Stimulated activated CD4-positive, alpha-beta T cell treated with anti-CD3 and anti-CD28 coated beads, TNF-alpha, amount 100 ng/mL, for 48 hours (primary cell): ENCODE results near the gene NFRKB.

Experiments
- DNase-seq, 3 donors: peaks; one replicate each; pipeline ENCODE4 v3.0.0-alpha.2; 2020; ENCODE audit warnings: low read depth in 3 of 3

NFRKB gene

GRCh38 chr11:129895126-129896041 lies at the start of gene NFRKB:
TSS of gene NFRKB (minus strand) at chr11:129895578. CDS start at chr11:129892849, 2,729 bp downstream.
- peak; percentile 71 to 87 (median 76) for DNase-seq

DNA sequence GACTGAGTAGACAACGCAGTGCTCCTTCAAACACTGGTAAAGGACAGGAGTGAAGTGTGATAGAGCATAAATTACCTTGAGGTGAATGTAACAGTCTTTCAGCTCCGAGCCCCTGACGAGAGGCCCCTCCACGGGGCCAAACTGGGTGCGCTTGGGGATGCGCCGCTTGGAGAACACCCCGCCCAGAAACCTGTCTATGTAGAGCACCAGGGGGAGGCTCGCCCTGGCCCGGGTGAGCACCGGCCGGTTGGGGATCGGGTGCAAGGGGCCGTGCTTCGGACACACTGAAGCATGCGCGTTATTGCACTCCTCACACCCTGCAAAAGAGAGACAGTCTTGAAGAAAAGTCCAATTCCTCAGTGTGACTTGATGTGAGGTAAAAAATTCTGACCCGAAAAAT lies 49.3 kb upstream of the NFRKB start:
- no peak for DNase-seq

GRCh38 chr11:129943036-129943435 lies 47.7 kb upstream of the NFRKB start:
- DNase-seq = no peak

- DNase-seq = no peak
These were observed 44.1 kb upstream of the NFRKB start for GRCh38 chr11:129939510-129939909.

DNA sequence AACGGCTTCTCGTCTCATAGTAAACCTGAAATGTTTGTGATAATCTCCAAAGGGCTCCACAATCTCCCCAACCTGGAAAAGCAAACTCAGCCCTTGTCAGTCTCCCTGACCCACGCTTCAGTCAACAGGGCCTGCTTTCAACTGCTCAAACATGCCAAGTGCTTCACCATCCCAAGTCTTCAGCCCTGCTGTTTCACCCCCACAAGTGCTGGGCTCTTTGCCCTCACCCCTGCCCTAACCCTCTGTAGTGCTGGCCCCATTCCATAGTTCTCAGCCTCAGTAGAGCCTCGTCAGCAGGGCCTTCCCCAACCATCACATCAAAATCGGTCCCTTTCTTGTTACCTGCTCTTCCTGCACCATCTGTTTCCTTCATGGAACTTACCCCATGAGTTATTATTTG lies 43.4 kb upstream of the NFRKB start:
- DNase-seq = no peak

GRCh38 chr11:129937592-129938238 lies 42.3 kb upstream of the NFRKB start:
- DNase-seq = no peak

DNA sequence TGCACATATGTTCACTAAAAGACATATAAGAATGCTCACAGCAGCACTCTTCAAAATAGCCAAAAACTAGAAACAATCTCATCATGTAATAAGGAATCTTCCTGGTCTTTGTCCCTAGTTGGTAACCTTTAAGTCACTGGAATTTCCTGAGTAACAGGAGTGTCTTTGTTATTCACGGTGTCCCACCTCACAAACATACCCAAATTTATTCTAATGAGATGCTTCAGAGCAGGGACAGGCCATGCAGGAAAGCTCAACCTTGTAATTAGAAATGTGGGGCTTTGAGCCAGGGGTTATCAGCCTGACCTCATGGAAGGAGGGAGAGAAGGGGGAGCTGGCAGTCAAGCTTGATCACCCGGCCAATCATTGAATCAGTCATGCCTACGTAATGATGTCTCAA lies 40.3 kb upstream of the NFRKB start:
- DNase-seq = no peak

GRCh38 chr11:129933891-129934290 lies 38.5 kb upstream of the NFRKB start:
- no peak for DNase-seq

DNA sequence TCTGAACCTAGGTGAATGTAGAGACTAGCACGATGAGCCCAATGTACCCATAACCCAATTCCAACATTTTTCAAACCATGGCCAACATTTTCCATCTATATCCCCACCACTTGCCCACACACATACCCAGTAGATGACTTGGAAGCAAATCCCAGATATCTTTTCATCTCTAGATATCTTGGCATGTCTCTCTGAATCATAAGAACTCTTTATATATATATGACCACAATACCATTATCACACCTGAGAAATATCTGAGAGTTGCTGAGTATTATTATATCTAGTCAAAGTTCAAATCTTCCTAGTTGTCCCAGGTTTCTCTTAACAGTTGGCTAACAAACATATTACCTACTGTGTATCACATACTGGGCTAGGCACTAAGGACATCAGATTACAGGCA lies 37.9 kb upstream of the NFRKB start:
- DNase-seq = no peak

- no peak for DNase-seq
These were observed 37.1 kb upstream of the NFRKB start for GRCh38 chr11:129932381-129933067.

- no peak for DNase-seq
These were observed 35.4 kb upstream of the NFRKB start for GRCh38 chr11:129930743-129931142.

DNA sequence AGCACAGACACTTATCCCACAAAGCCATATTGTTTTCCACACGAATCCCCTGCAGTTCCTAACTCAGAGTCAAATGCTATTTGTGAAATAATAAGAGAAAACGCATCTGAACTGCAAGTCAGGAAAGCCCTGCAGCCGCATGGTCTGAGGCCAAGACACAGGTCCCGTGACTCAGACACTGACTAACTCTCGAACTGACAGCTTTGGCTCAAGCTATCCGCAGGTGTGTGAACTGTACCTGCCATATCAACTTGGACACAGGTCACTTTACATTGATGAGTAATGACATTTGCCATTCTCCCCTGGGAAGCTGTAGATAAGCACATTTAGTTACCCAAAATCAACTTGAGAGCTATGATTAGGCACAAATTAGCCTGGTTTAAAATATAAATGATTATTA lies 34.9 kb upstream of the NFRKB start:
- DNase-seq = no peak

GRCh38 chr11:129929721-129930120 lies 34.3 kb upstream of the NFRKB start:
- no peak for DNase-seq

- DNase-seq = no peak
These were observed 33.7 kb upstream of the NFRKB start for GRCh38 chr11:129928923-129929692.

GRCh38 chr11:129922674-129923073 lies 27.3 kb upstream of the NFRKB start:
- DNase-seq = no peak

DNA sequence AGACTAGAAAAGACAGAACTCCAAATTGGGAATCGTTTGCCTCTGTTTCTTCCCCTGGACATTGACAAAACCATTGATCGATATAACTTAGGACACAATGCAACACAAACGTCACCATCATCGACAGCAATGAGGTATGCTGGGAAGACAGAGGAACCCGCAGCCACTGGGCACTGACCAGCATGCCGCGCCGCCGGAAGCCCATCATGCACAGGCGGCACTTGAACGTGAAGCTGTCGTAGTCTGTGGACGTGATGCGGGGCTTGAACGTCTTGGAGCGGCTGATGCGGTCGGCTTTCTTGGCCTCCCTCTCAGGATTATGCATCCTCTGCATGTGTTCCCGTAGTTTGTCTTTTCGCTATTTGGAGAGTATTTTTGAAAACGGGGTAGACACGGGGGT lies 23.0 kb upstream of the NFRKB start:
- no peak for DNase-seq

DNA sequence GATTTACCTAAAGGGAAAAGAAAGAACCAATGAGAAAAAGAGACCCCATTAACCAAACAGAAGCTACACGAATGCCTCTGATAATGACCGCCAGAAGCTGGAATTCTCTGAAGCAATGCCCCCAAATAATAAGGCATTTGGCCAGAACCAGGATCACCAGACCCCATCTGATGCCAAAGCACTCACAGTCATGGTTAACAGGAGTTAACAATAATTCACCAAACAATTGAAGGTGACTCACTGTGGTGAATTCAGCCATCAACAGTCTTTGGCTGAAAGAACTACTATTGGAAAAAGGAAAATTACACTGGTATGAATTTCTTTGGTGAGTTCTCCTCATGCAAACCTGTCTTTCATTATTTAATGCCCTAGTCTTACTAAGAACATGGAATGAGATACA lies 21.9 kb upstream of the NFRKB start:
- DNase-seq = no peak

DNA sequence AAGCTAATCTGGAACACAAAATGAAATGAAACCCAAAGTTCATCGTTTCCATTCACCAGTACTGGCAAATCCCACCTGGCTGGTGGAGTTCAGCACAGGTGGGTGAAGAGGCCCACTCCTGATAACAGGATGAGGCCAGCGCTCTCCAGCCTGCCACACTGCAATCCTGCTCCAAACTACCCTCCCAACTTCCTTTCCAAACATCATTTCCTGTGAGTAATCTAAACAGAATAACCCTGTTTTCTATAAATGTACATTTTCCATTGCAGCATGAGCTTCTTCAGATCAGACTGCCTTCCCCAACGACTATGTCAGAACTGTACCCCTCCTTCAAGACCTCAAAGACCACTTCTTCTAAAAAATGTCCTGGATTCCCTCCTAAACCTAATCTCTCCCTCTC lies 15.9 kb upstream of the NFRKB start:
- no peak for DNase-seq

GRCh38 chr11:129910360-129910759 lies 15.0 kb upstream of the NFRKB start:
- no peak for DNase-seq

DNA sequence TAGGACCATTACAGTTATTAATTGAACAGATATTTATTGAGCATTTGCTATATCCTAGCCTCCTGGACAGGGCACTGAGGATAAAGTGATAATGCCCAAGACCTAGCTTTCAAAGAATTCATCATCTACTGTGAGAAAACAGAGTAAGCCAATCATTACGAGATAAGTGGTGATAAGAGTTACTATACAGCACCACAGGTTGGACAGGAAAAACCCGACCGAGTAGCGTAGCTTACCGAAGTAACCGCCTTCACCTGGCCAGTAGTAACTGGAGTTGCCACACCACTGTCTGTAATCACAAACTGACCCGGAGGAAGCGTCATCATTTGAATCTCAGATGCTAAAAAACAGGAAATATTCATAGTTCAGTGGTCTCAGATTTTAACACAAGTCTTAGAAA lies 10.0 kb upstream of the NFRKB start:
- DNase-seq = no peak

DNA sequence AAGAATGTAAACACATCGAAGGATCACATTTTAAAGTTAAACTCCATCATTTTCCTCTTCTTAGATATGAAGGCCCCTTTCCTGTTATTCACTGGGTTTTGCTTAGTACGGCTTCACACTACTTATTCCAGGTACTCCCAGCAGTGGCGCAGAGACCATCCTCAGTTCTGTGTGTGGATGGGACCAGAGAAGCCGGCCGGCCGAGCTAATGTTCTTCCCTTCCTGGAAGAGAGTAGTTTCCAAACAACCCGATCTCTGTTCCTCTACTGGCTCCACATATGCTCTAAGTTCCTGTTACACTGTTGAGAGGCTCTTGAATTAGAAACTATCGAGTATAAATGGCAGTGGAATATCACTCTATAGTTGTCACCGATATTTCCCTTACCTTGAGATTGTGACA lies 684 bp upstream of the NFRKB start:
- no peak for DNase-seq
